ENCODE data around the gene UBQLN4. TPM values are rescaled to one million over a fixed set of nuclear protein-coding genes. Genes with fewer than 3 reads are reported as not detected.

UBQLN4 gene
- total RNA-seq, 4 donors from 2014 or later, result 19.5 to 32.1 (median 22.8) TPM

- H3K9me3 ChIP-seq, result no peaks in the 10 kb centered on the region
- TF ChIP-seq, protein P1, sequence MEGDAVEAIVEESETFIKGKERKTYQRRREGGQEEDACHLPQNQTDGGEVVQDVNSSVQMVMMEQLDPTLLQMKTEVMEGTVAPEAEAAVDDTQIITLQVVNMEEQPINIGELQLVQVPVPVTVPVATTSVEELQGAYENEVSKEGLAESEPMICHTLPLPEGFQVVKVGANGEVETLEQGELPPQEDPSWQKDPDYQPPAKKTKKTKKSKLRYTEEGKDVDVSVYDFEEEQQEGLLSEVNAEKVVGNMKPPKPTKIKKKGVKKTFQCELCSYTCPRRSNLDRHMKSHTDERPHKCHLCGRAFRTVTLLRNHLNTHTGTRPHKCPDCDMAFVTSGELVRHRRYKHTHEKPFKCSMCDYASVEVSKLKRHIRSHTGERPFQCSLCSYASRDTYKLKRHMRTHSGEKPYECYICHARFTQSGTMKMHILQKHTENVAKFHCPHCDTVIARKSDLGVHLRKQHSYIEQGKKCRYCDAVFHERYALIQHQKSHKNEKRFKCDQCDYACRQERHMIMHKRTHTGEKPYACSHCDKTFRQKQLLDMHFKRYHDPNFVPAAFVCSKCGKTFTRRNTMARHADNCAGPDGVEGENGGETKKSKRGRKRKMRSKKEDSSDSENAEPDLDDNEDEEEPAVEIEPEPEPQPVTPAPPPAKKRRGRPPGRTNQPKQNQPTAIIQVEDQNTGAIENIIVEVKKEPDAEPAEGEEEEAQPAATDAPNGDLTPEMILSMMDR (IDR thresholded peaks at IDR 0.05), result no peak
- TF ChIP-seq POLR2A (IDR thresholded peaks at IDR 0.05), result no peak
- TF ChIP-seq EP300 (IDR thresholded peaks at IDR 0.05), result no peak
- no peak overlapping the region for H3K4me3 ChIP-seq
- H3K27me3 ChIP-seq, result no peaks in the 10 kb centered on the region
- peak overlapping the region in 2 of 4 donors; percentile 22 to 59 for H3K27ac ChIP-seq
- no peaks in the 10 kb centered on the region for H3K36me3 ChIP-seq
- no peak for DNase-seq (ENCODE audit: low spot score in 2 of 2)
- H3K4me1 ChIP-seq, result peaks cover 3 to 69% (median 48%) of the 10 kb centered on the region in 4 donors
- WGBS, 2 donors, result 65 to 68% methylated on average over 3 of the region's 3 CpGs
These were observed 45.7 kb upstream of the UBQLN4 start for GRCh38 chr1:156099282-156099681.

- peaks cover 3 to 64% (median 43%) of the 10 kb centered on the region in 4 donors for H3K4me1 ChIP-seq
- no peaks in the 10 kb centered on the region for H3K9me3 ChIP-seq
- no peak for DNase-seq (ENCODE audit: low spot score in 2 of 2)
- 56 to 60% methylated on average over 2 of the region's 2 CpGs for WGBS, 2 donors
- TF ChIP-seq EP300 (IDR thresholded peaks at IDR 0.05) (no peak), POLR2A (IDR thresholded peaks at IDR 0.05) (no peak)
- TF ChIP-seq, protein P1 (IDR thresholded peaks at IDR 0.05), result no peak
- no peak overlapping the region for H3K4me3 ChIP-seq
- H3K36me3 ChIP-seq, result no peaks in the 10 kb centered on the region
- H3K27ac ChIP-seq, result peak overlapping the region in 2 of 4 donors; percentile 22 to 59
- H3K27me3 ChIP-seq, result no peaks in the 10 kb centered on the region
These were observed 45.2 kb upstream of the UBQLN4 start for GRCh38 chr1:156098784-156099183.

GRCh38 chr1:156097499-156098178 lies 44.0 kb upstream of the UBQLN4 start:
- Histone ChIP-seq H3K27ac (peak overlapping the region in 3 of 4 donors; percentile 81 to 94 (median 91)), H3K36me3 (no peaks in the 10 kb centered on the region), H3K27me3 (no peaks in the 10 kb centered on the region), H3K9me3 (no peaks in the 10 kb centered on the region), H3K4me1 (peaks cover 0 to 53% (median 32%) of the 10 kb centered on the region in 4 donors), H3K4me3 (no peak overlapping the region)
- no peak for DNase-seq (ENCODE audit: low spot score in 2 of 2)
- no peak for TF ChIP-seq POLR2A (IDR thresholded peaks at IDR 0.05)
- TF ChIP-seq, protein P1 (IDR thresholded peaks at IDR 0.05), result no peak
- TF ChIP-seq EP300 (IDR thresholded peaks at IDR 0.05), result no peak
- 86 to 87% methylated on average over 9 of the region's 9 CpGs for WGBS, 2 donors

DNA sequence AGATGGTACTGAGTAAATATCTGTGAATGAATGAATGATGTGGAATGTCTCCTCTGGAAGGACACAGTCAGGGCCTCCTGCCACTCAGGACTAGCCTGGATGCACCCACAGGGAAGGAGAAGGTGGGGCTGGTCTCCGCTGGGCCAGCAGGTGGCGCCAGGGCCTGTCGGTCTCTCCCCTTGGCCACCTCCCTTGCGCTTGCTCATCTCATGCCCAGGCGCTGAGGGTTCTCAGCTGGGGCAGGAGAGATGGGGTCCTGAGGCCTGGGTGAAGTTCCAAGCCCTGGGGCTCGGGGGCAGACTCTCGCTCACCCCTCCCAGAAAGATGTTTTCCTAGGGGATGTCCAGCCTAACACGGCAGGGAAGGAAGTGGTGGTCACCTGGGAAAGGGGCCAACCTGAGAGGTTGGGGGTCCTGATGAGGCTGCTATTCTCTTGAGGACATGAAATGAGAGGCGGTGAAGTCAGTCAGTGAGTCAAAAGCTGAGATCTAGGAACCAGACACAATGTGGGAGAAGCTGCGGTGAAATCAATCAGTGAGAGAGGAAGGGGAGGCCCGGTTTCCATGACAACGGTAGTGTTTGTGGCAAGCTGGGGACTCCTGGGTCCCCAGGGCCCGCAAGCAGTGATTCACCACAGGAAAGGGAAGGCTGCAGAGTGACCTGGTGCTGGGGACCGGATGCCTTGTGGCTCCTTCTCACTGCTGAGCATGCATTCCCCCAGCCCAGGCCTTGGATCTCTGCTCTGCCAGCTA lies 43.2 kb upstream of the UBQLN4 start:
- WGBS, 2 donors, result 13 to 15% methylated on average over 13 to 14 of the region's 14 CpGs
- TF ChIP-seq, protein P1 (IDR thresholded peaks at IDR 0.05), result peak; percentile 90 to 99 (median 95)
- TF ChIP-seq POLR2A (IDR thresholded peaks at IDR 0.05) (peak in 1 of 2 donors; percentile 30), EP300 (IDR thresholded peaks at IDR 0.05) (peak in 1 of 2 donors; percentile 79)
- Histone ChIP-seq H3K4me1 (peaks cover 0 to 45% (median 23%) of the 10 kb centered on the region in 4 donors), H3K9me3 (no peaks in the 10 kb centered on the region), H3K27me3 (no peaks in the 10 kb centered on the region), H3K36me3 (no peaks in the 10 kb centered on the region), H3K4me3 (no peak overlapping the region), H3K27ac (peak overlapping the region; percentile 79 to 94 (median 86))
- peak; percentile 86 to 88 for DNase-seq (ENCODE audit: low spot score in 2 of 2)

Data from tibial nerve (tissue), 4 donors.